Purkinje cell (primary cell): ENCODE results near the gene ZBTB6. TPM values are rescaled to one million over a fixed set of nuclear protein-coding genes. Genes with fewer than 3 reads are reported as not detected.

ENCODE experiments used
- polyA plus RNA-seq: library from polyadenylated mRNA; unstranded; fragments of >200 nt; fragmentation: Nextera tagmentation; gene quantifications from 2 replicates; pipeline ENCODE4 v1.2.1, GENCODE V29; 2014

The ZBTB6 gene, protein sequence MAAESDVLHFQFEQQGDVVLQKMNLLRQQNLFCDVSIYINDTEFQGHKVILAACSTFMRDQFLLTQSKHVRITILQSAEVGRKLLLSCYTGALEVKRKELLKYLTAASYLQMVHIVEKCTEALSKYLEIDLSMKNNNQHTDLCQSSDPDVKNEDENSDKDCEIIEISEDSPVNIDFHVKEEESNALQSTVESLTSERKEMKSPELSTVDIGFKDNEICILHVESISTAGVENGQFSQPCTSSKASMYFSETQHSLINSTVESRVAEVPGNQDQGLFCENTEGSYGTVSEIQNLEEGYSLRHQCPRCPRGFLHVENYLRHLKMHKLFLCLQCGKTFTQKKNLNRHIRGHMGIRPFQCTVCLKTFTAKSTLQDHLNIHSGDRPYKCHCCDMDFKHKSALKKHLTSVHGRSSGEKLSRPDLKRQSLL
- polyA plus RNA-seq = 2.2 and 4.3 TPM in 2 replicates

DNA sequence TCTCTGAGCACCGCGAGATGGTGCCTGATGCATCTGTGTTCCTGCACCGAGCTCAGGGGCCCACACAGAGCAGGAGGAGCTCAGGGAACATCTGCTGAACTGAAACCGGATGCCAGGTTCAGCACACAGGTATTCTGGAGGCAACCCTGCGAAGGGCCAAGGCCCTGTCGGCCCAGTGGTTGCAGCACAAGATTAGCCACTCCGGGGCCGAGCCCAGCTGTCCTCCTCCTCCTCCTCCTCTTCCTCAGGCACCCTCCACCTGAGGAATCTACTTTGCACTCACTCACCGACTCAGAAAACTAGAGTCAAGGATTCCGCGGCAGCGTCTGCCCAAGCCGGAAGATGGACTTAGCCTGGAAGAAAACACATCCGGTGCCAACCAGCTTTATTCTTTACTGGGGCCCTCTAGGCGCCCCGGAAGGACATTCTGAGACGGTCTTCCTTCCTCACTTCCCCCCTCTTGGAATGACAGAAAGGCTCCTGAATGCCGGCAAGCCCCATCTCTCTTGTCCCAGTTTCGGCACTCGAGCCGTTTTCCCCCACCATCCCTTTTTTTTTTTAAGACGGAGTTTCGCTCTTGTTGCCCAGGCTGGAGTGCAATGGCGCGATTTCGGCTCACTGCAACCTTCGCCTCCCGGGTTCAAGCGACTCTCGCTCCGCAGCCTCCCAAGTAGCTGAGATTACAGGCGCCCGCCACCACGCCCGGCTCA is at the start of gene ZBTB6:
ZBTB6 (minus strand) TSS at position 360 of the 710 bp plus-strand sequence. CDS start 1,251 bp downstream, outside the sequence.

DNA sequence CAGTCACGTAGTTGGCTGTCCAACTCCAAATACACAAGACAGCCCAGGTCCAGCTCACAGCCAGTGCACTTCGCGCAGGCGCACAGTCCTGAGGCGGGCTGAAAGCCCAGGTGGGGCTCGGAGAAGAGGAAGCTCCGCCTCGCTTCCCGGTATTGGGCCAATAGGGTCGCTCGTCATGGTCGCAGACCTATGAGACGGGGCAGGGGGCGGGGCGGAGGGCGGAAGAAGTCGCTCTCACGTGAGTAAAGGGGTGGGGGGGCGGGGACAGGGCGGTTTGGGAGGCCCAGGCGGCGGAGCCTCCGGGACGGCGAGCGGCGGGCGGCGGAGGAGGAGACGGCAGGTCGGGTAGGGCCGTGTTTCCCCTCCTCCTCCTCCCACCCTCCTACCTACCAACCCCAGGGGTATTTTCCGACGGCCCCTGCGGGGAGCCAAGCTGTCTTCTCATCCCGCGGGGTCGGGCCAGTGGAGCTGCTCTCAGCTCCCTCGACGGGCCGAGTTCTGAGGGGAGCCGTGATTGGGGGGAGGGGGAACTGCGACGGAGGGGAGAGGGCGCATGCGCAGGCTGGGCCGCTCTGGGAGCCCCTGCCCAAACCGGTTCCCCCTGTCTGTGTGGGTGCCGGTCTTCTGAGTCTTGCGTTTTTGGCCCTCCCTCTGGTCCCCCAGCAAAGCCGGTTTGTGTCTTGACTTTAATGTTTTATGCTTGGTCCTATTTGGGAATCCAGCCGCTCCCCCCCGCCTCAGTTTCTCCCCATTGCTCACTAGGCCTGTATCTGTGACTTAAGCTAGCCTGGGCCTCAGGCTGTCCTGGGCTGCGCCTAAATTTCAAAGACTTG is 27.8 kb upstream of the ZBTB6 start, which contains the start of gene RABGAP1:
RABGAP1 (plus strand) TSS at position 272 of the 833 bp plus-strand sequence. CDS start 16,040 bp downstream, outside the sequence.

DNA sequence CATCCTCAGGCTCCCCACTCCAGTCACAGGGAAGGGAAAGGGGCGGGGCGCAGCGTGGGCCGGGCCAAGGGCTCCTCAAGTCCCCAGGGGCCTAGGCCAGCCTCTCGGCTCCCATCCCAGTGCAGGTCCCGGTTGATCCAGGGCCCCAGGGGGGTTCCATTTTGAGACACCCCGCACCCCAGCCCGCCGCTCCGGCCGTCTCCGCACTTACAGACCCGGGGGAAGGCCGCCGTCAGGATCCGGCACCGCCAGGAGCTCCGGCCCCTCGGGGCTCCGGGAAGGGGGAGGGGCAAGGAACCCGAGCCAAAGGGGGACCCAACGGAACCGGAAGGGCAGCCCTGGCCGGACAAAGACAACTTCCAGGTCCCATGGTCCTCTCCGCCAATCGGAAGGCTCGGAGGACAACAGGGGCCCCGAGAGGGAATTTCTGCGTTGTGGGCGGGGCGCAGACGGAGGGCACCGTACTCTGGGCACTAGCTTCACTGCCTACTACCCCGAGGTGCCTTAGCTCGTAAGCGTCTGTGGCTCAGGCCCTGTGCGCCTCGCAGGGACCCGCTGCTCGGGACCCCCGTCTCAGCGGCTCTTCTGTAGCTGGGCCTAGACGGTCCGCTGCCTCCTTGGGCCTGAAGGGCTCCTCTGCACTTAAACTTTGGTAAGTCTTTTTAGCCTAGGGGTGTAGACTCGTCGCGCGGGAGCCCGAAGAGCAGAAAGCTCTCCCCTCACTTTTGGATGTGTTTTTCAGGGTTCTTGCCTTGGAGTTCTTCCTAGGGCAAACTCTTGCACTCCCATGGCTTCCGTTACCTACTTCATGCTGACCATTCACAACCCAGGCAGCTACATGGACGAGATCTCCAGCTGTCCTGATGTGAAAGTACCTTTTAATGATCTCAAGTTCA is 18.4 kb upstream of the ZBTB6 start, which contains the start of gene ZBTB26:
ZBTB26 (minus strand) TSS at position 287 of the 896 bp plus-strand sequence. CDS start 11,578 bp downstream, outside the sequence.

DNA sequence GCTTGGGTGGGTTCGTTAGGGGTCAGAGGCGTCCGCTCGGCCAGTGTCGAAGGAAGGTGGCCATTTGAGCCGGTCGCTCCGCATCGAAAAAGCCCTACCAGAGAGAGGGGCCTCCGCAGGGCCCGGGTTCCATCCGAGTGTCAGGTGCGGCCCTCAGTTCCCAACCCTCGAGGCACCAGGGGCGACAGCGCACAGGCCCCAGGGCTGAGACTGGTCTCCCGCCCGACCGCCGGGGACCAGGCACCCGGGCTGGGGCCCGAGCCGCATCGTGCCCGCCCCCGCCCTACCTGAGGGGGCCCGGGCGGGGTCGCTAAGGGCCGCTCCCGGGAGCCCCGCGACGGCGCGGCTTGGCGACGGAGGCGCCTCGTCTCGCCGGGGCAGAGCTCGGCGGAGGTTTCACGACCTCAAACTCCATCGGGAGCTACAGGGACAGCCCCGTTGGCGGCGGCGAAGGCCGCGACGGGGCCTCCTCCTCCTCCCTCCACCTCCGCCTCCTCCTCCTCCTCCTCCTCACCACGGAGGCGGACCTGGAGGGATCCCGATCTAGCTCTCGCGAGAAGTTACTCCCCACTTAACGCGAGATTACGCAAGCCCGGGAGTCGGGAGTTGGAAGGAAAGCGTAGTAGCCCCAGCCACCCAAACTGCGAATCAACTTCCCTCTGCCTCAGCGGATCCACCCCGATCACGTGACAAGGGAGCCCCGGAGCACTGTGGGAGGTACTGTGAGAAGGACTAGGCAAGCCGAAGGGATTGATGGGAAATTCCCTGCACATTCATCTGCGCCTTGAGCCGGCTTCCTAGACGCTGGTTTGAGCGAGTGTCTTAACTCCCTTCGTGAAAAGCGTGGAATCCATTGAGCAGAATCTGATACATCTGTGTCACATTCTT is 8.1 kb downstream of the ZBTB6 start, which contains the start of gene RC3H2:
RC3H2 (minus strand) TSS at position 537 of the 888 bp plus-strand sequence. CDS start 7,850 bp downstream, outside the sequence.

Other genes with a start within 250 kb of the ZBTB6 start
- not detected in 2 replicates for gene OR1L3, start 238.2 kb downstream of the ZBTB6 start, polyA plus RNA-seq
- not detected in 2 replicates for gene OR1L4, start 189.3 kb downstream of the ZBTB6 start, polyA plus RNA-seq
- not detected in 2 replicates for gene OR1L6, start 171.0 kb downstream of the ZBTB6 start, polyA plus RNA-seq
- not detected in 2 replicates for gene OR5C1, start 124.4 kb downstream of the ZBTB6 start, polyA plus RNA-seq
- gene OR1K1, start 113.2 kb downstream of the ZBTB6 start, polyA plus RNA-seq = not detected in 2 replicates
- 6.6 and 11.1 TPM in 2 replicates for gene PDCL, start 84.7 kb downstream of the ZBTB6 start, polyA plus RNA-seq
- 28.1 and 33.0 TPM in 2 replicates for gene RC3H2, start 8.0 kb downstream of the ZBTB6 start, polyA plus RNA-seq
- 0.74 and 4.3 TPM in 2 replicates for gene ZBTB26, start 18.2 kb upstream of the ZBTB6 start, polyA plus RNA-seq
- gene RABGAP1, start 27.7 kb upstream of the ZBTB6 start, polyA plus RNA-seq = 15.6 and 24.7 TPM in 2 replicates
- 2.5 TPM in 1 of 2 replicates, not detected in the other for gene GPR21, start 120.3 kb upstream of the ZBTB6 start, polyA plus RNA-seq